ENCODE data around the gene RRP1B. TPM values are rescaled to one million over a fixed set of nuclear protein-coding genes. Genes with fewer than 3 reads are reported as not detected.

Gene RRP1B
- total RNA-seq, 4 donors from 2014 or later, result 17.4 to 22.0 (median 20.8) TPM

GRCh38 chr21:43687566-43688399 lies 28.4 kb downstream of the RRP1B start:
- TF ChIP-seq EP300 (IDR thresholded peaks at IDR 0.05), result no peak
- TF ChIP-seq POLR2AphosphoS5 (IDR thresholded peaks at IDR 0.05), result no peak
- TF ChIP-seq POLR2A (IDR thresholded peaks at IDR 0.05; ENCODE audit: low read depth), result no peak
- no peak for TF ChIP-seq CTCF (IDR thresholded peaks at IDR 0.05)
- H3K4me3 ChIP-seq, result no peak overlapping the region

GRCh38 chr21:43688906-43689305 lies 29.5 kb downstream of the RRP1B start:
- TF ChIP-seq POLR2A (IDR thresholded peaks at IDR 0.05; ENCODE audit: low read depth) (no peak), EP300 (IDR thresholded peaks at IDR 0.05) (no peak), CTCF (IDR thresholded peaks at IDR 0.05) (no peak), POLR2AphosphoS5 (IDR thresholded peaks at IDR 0.05) (no peak)
- no peak overlapping the region for H3K4me3 ChIP-seq
- no peaks in the 10 kb centered on the region for H3K9me3 ChIP-seq
- no peak for DNase-seq (ENCODE audit: extremely low spot score)
- H3K36me3 ChIP-seq, result peaks cover 59 to 100% (median 100%) of the 10 kb centered on the region in 4 donors
- no peaks in the 10 kb centered on the region for H3K27me3 ChIP-seq
- no peak overlapping the region for H3K27ac ChIP-seq (replicated peaks in 1 of 4)
- 93% methylated on average over 11 of the region's 12 CpGs for WGBS
- intact Hi-C loops (cut with DNase I), result no loop called here
- H3K4me1 ChIP-seq, result peaks cover 0 to 11% (median 0%) of the 10 kb centered on the region in 4 donors

More at GRCh38 chr21:43687566-43688399, 28.4 kb downstream of the RRP1B start:
- H3K36me3 ChIP-seq, result peaks cover 57 to 100% (median 100%) of the 10 kb centered on the region in 4 donors
- intact Hi-C loops (cut with DNase I), result no loop called here
- no peaks in the 10 kb centered on the region for H3K27me3 ChIP-seq
- H3K27ac ChIP-seq (replicated peaks in 1 of 4), result no peak overlapping the region
- 71% methylated on average over 12 of the region's 27 CpGs for WGBS
- DNase-seq (ENCODE audit: extremely low spot score), result no peak
- peaks cover 0 to 11% (median 0%) of the 10 kb centered on the region in 4 donors for H3K4me1 ChIP-seq
- no peaks in the 10 kb centered on the region for H3K9me3 ChIP-seq

DNA sequence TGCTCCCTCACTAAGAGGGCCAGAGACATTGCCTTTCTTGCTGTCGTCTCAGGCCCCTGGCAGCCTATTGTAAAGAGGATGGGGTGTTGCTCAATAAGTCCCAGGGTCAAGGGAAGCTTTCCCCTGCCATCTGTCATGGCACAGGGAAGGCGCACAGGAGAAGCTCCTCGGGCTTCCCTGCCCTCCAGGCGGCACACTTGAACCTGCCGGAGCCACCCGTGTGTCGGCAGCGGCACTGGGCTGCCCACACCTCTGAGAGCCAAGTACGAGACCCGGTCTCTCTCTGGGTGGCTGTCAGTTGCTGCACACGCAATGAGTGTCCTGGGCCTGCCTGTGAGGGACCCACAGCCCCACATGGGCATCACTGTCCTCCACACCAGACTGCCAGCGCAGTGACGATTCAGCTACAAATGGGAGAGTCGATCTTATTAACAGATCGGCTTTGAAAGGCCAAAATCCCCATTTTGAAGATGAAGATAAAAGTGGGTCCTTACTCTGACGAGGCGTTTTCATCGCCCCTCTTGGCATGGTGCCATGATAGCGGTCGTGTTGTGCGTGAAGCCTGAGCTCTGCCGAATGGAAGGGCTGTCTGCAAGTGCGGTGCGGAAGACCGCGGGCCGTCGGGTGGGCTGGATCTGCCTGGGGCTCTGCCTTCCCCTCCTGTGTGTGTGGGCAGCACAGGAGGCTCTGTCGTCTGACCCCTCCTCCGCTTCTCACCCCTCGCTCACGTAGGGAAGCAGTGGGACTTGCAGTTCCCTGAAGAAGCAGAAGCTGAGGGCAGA lies 30.4 kb downstream of the RRP1B start:
- no peaks in the 10 kb centered on the region for H3K9me3 ChIP-seq
- H3K36me3 ChIP-seq, result peaks cover 64 to 100% (median 100%) of the 10 kb centered on the region in 4 donors
- H3K4me3 ChIP-seq, result no peak overlapping the region
- peaks cover 0 to 11% (median 0%) of the 10 kb centered on the region in 4 donors for H3K4me1 ChIP-seq
- TF ChIP-seq EP300 (IDR thresholded peaks at IDR 0.05) (no peak), CTCF (IDR thresholded peaks at IDR 0.05) (no peak), POLR2AphosphoS5 (IDR thresholded peaks at IDR 0.05) (no peak), POLR2A (IDR thresholded peaks at IDR 0.05; ENCODE audit: low read depth) (no peak)
- intact Hi-C loops (cut with DNase I), result no loop called here
- 91% methylated on average over 23 of the region's 32 CpGs for WGBS
- H3K27me3 ChIP-seq, result no peaks in the 10 kb centered on the region
- no peak for DNase-seq (ENCODE audit: extremely low spot score)
- H3K27ac ChIP-seq (replicated peaks in 1 of 4), result no peak overlapping the region

DNA sequence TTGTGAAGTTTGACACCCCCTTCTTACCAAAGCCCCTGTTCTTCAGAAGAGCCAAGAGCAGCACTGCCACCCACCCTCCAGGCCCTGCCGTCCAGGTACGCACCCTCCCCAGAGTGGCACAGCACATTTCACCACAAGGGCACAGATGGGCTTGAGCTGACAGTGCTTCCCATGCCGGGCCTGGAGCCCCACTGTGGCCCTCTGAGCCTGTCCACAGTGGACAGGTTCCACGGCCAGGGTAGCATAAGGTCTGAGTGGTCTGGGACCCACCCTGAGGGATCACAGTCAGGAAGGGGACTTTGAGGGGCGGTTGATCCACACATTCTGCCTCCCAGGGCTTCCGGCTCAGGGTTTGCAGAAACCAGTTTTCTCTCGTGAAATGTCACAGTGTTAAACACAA lies 31.0 kb downstream of the RRP1B start:
- Histone ChIP-seq H3K9me3 (no peaks in the 10 kb centered on the region), H3K4me3 (no peak overlapping the region), H3K36me3 (peaks cover 62 to 100% (median 99%) of the 10 kb centered on the region in 4 donors), H3K4me1 (peaks cover 0 to 11% (median 0%) of the 10 kb centered on the region in 4 donors), H3K27me3 (no peaks in the 10 kb centered on the region), H3K27ac (replicated peaks in 1 of 4) (no peak overlapping the region)
- no peak for DNase-seq (ENCODE audit: extremely low spot score)
- WGBS, result 91% methylated on average over 4 of the region's 7 CpGs
- no peak for TF ChIP-seq EP300 (IDR thresholded peaks at IDR 0.05)
- TF ChIP-seq POLR2A (IDR thresholded peaks at IDR 0.05; ENCODE audit: low read depth), result no peak
- TF ChIP-seq CTCF (IDR thresholded peaks at IDR 0.05), result no peak
- no peak for TF ChIP-seq POLR2AphosphoS5 (IDR thresholded peaks at IDR 0.05)
- intact Hi-C loops (cut with DNase I), result no loop called here
